Measurements from ENCODE around the gene CRNKL1.

CRNKL1 gene

DNA sequence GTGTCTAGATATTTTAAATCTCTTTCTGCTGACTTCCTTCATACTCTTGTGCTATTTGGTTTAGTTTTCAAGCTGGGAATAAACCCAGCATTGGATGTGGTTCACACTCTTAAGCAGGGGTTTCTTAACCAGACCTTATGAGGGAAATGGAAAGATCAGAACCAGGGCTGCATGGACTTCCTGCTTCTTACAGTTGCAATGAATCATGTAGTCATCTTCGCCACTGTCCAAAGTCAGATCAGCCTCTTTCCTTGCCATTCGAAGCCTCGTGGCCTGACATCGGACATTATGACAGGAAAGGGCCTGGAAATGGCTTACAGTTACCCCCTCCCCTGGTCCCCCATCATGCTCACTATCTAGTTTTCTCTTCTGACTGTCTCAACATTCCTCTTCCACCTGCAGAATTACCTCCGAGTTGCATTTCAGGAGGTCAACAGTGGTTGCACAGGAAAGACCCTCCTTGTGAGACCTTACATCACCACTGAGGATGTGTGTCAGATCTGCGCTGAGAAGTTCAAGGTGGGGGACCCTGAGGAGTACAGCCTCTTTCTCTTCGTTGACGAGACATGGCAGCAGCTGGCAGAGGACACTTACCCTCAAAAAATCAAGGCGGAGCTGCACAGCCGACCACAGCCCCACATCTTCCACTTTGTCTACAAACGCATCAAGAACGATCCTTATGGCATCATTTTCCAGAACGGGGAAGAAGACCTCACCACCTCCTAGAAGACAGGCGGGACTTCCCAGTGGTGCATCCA lies 51.9 kb downstream of the CRNKL1 start:
- Histone ChIP-seq H3K36me3 (peaks cover 33 to 56% (median 54%) of the 10 kb centered on the region in 3 donors), H3K9me3 (no peaks in the 10 kb centered on the region), H3K27ac (no peak overlapping the region), H3K27me3 (no peaks in the 10 kb centered on the region), H3K4me1 (peaks cover 0 to 32% (median 23%) of the 10 kb centered on the region in 4 donors), H3K4me3 (no peak overlapping the region)
- no peak for DNase-seq
- intact Hi-C loops (cut with DNase I; ENCODE audit: low total_unique reads) = no loop called here
- TF ChIP-seq, protein P1, sequence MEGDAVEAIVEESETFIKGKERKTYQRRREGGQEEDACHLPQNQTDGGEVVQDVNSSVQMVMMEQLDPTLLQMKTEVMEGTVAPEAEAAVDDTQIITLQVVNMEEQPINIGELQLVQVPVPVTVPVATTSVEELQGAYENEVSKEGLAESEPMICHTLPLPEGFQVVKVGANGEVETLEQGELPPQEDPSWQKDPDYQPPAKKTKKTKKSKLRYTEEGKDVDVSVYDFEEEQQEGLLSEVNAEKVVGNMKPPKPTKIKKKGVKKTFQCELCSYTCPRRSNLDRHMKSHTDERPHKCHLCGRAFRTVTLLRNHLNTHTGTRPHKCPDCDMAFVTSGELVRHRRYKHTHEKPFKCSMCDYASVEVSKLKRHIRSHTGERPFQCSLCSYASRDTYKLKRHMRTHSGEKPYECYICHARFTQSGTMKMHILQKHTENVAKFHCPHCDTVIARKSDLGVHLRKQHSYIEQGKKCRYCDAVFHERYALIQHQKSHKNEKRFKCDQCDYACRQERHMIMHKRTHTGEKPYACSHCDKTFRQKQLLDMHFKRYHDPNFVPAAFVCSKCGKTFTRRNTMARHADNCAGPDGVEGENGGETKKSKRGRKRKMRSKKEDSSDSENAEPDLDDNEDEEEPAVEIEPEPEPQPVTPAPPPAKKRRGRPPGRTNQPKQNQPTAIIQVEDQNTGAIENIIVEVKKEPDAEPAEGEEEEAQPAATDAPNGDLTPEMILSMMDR (IDR thresholded peaks at IDR 0.05) = no peak

DNA sequence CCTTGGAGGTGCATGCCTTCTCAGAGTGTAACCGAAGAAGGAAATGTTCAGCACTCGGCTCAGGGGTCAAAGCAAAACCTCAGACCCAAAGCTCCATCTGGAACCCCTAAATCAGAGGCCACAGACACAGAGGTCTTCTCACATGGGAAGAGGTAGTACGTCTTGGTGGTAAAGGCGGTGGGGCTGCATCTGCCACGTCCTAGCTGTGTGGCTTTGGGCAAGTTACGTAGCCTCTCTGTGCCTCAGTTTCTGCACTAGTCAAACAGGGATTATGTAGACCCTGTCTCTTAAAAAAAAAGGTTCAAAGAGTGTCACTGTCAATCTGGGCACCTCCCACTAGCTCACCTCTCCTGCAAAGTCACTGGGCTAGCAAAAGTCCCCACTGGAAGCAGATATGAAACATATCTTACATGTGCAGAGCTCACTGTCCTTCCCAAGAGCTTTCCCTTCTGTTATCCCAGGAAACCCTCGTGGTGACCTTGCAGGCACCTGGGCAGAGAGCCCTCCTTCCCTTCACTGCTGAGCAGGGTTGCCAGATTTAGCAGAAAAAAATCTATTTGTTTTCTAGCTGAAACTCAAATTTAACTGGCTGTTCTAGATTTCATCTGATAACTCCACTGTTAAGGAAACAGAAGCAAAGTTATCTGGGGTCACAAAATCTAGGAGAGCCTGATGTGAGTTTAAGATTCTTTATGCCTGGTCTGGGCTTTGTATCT lies 53.1 kb downstream of the CRNKL1 start:
- no peaks in the 10 kb centered on the region for H3K9me3 ChIP-seq
- TF ChIP-seq, protein P1 (IDR thresholded peaks at IDR 0.05) = no peak
- no peaks in the 10 kb centered on the region for H3K27me3 ChIP-seq
- intact Hi-C loops (cut with DNase I; ENCODE audit: low total_unique reads) = loop anchor here (10.0 kb wide), 1 partner anchor 304 kb away; no protein-coding TSS in a partner anchor
- peaks cover 0 to 41% (median 31%) of the 10 kb centered on the region in 4 donors for H3K4me1 ChIP-seq
- DNase-seq = no peak
- H3K36me3 ChIP-seq = peaks cover 33 to 59% (median 56%) of the 10 kb centered on the region in 3 donors
- H3K4me3 ChIP-seq = no peak overlapping the region
- H3K27ac ChIP-seq = no peak overlapping the region

DNA sequence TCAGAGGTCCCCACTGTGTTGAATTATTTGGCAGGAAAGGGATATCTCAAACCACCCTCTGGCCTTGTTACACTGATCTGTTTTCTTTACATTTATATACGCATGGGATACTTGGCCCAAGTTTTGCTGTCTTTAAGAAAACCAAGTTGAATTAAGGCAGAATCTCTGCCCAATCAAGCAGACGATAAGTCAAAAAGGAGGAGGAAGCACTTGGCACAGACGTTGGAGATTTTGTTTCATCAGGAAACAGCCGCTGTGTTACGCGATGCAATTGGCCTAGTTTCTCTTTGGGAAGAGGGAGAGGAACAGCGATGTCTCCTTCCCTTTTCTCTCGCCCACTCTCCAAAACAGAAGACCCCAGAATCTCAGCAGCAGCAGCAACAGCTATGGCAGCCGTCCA lies 55.3 kb downstream of the CRNKL1 start:
- DNase-seq = no peak
- peak overlapping the region; percentile 46 to 73 for H3K27ac ChIP-seq
- TF ChIP-seq, protein P1 (IDR thresholded peaks at IDR 0.05) = no peak
- H3K4me3 ChIP-seq = no peak overlapping the region
- H3K27me3 ChIP-seq = no peaks in the 10 kb centered on the region
- peaks cover 33 to 59% (median 55%) of the 10 kb centered on the region in 3 donors for H3K36me3 ChIP-seq
- peaks cover 0 to 42% (median 32%) of the 10 kb centered on the region in 4 donors for H3K4me1 ChIP-seq
- intact Hi-C loops (cut with DNase I; ENCODE audit: low total_unique reads) = loop anchor here (10.0 kb wide), 1 partner anchor 302 kb away; no protein-coding TSS in a partner anchor
- no peaks in the 10 kb centered on the region for H3K9me3 ChIP-seq

DNA sequence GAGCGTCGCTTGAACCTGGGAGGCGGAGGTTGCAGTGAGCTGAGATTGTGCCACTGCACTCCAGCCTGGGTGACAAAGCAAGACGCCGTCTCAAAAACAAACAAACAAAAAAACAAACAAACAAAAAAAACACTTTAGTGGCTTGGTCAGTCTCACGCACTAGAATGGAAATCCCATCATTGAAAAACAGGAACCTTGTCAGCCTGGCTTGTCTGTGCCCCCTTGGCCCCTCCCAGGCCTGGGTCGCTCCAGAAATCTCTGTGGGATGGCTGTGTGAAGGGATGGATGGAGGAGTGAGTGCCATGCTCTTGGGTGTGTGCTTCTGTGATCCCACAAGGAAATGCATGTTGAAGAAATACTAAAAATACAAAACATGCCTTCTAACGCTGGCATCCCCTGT lies 56.0 kb downstream of the CRNKL1 start:
- intact Hi-C loops (cut with DNase I; ENCODE audit: low total_unique reads) = loop anchor here (10.0 kb wide), 1 partner anchor 301 kb away; no protein-coding TSS in a partner anchor
- Histone ChIP-seq H3K4me3 (no peak overlapping the region), H3K9me3 (no peaks in the 10 kb centered on the region), H3K27ac (peak overlapping the region; percentile 46 to 73), H3K4me1 (peaks cover 0 to 43% (median 32%) of the 10 kb centered on the region in 4 donors), H3K27me3 (no peaks in the 10 kb centered on the region), H3K36me3 (peaks cover 33 to 59% (median 50%) of the 10 kb centered on the region in 3 donors)
- TF ChIP-seq, protein P1 (IDR thresholded peaks at IDR 0.05) = no peak
- DNase-seq = no peak

DNA sequence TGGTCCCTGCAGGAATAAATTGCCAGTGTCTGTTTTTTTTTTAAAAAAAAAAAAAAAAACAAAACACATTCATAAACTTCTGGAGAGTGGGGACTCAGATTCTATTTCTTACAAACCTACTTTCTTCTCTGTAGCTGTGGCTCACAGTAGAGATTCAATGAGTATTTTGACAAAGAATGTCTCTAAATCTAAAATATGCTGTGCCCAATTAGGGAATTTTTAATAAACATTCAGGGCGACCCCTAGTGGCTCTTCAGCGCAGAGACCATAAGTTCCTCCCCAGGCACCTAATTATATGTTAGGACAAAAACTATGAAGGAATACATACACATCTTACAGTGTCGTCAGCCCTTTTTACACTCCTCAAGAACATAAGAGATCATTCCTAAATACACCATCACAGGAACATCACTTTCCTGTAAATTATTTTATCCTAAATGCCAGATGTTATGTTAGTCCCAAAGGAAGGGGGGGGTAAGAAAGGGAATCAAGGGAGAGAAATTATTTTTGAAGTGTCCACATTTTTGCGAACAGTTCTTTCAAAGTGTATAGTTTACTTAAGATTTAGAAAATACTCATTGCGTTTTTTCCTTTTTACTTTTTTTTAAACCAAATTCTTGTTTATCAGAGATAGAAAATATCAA lies 56.9 kb downstream of the CRNKL1 start:
- H3K9me3 ChIP-seq = no peaks in the 10 kb centered on the region
- H3K4me1 ChIP-seq = peaks cover 0 to 43% (median 32%) of the 10 kb centered on the region in 4 donors
- no peak for DNase-seq
- H3K27ac ChIP-seq = peak overlapping the region; percentile 73 to 83
- H3K4me3 ChIP-seq = no peak overlapping the region
- peaks cover 25 to 56% (median 47%) of the 10 kb centered on the region in 3 donors for H3K36me3 ChIP-seq
- TF ChIP-seq, protein P1 (IDR thresholded peaks at IDR 0.05) = peak; percentile 78 to 83
- intact Hi-C loops (cut with DNase I; ENCODE audit: low total_unique reads) = loop anchor here (2.0 to 10.0 kb wide), 2 partner anchors 209 to 301 kb away; no protein-coding TSS in a partner anchor
- H3K27me3 ChIP-seq = no peaks in the 10 kb centered on the region

All from tibial artery (tissue), 4 donors.